ENCODE measurements around the gene MYLK. TPM values are rescaled to one million over a fixed set of nuclear protein-coding genes. Genes with fewer than 3 reads are reported as not detected.
"Not testable (repeated sequence)": the region's sequence is repeated elsewhere in the genome, so short reads cannot be mapped to it uniquely, and the experiment has no call there.

The MYLK gene
- total RNA-seq, 4 donors from 2014 or later: 32.0 to 81.2 (median 61.5) TPM

DNA sequence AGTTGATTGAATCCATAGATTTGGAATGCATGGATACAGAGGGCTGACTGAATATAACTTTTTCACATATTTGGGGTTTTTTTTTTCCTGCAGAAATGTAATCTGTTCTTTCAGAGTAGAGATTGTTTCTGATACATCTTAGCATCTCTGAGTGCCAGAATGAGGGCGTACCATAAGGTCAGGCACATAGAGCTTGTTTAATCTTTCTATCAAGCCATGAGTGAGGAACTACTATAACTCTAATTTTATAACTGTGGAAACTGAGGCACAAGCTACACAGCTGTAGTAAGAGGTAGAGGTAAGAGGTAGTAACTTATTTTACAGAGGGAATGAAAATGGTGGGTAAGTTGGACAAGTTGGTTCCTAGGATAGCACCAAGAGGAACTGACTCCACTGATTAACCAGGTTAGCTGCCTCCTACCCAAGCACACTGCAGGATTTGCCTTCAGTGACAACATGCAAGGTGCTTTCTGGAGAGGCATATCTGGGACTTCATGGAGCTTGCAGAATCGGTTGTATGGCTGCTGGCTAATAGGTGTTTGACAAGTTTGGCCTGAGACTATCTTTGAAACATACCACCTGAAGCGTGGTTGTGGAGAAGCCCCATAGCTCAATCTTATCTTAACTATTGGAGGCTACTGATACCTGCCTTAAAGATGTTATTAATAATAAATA, 275.7 kb downstream of the MYLK start:
- DNase-seq (ENCODE audit: low spot score in 2 of 2): no peak
- H3K36me3 ChIP-seq: peaks cover 0 to 14% (median 5%) of the 10 kb centered on the region in 3 donors
- no peaks in the 10 kb centered on the region for H3K4me1 ChIP-seq
- 91 to 96% methylated on average over 3 of the region's 3 CpGs for WGBS, 2 donors
- no peaks in the 10 kb centered on the region for H3K27me3 ChIP-seq
- H3K4me3 ChIP-seq: no peak overlapping the region
- no peak for TF ChIP-seq POLR2A (IDR thresholded peaks at IDR 0.05)
- TF ChIP-seq EP300 (IDR thresholded peaks at IDR 0.05): no peak
- TF ChIP-seq, protein P1, sequence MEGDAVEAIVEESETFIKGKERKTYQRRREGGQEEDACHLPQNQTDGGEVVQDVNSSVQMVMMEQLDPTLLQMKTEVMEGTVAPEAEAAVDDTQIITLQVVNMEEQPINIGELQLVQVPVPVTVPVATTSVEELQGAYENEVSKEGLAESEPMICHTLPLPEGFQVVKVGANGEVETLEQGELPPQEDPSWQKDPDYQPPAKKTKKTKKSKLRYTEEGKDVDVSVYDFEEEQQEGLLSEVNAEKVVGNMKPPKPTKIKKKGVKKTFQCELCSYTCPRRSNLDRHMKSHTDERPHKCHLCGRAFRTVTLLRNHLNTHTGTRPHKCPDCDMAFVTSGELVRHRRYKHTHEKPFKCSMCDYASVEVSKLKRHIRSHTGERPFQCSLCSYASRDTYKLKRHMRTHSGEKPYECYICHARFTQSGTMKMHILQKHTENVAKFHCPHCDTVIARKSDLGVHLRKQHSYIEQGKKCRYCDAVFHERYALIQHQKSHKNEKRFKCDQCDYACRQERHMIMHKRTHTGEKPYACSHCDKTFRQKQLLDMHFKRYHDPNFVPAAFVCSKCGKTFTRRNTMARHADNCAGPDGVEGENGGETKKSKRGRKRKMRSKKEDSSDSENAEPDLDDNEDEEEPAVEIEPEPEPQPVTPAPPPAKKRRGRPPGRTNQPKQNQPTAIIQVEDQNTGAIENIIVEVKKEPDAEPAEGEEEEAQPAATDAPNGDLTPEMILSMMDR (IDR thresholded peaks at IDR 0.05): no peak
- no peaks in the 10 kb centered on the region for H3K9me3 ChIP-seq
- no peak overlapping the region for H3K27ac ChIP-seq

- no peak for DNase-seq (ENCODE audit: low spot score in 2 of 2)
- Histone ChIP-seq H3K36me3 (peaks cover 0 to 5% (median 0%) of the 10 kb centered on the region in 3 donors), H3K4me3 (no peak overlapping the region), H3K9me3 (no peaks in the 10 kb centered on the region), H3K4me1 (no peaks in the 10 kb centered on the region), H3K27me3 (no peaks in the 10 kb centered on the region), H3K27ac (no peak overlapping the region)
- TF ChIP-seq, protein P1 (IDR thresholded peaks at IDR 0.05): no peak
- TF ChIP-seq POLR2A (IDR thresholded peaks at IDR 0.05) (no peak), EP300 (IDR thresholded peaks at IDR 0.05) (no peak)
These were observed 277.6 kb downstream of the MYLK start for GRCh38 chr3:123606527-123606926.

GRCh38 chr3:123605789-123606234, 278.3 kb downstream of the MYLK start:
- H3K4me3 ChIP-seq: no peak overlapping the region
- no peak overlapping the region for H3K27ac ChIP-seq
- H3K4me1 ChIP-seq: no peaks in the 10 kb centered on the region
- no peak for TF ChIP-seq POLR2A (IDR thresholded peaks at IDR 0.05)
- TF ChIP-seq EP300 (IDR thresholded peaks at IDR 0.05): no peak
- TF ChIP-seq, protein P1 (IDR thresholded peaks at IDR 0.05): no peak
- WGBS, 2 donors: 87 to 93% methylated on average over 5 of the region's 5 CpGs
- H3K36me3 ChIP-seq: no peaks in the 10 kb centered on the region
- no peak for DNase-seq (ENCODE audit: low spot score in 2 of 2)
- H3K9me3 ChIP-seq: no peaks in the 10 kb centered on the region
- H3K27me3 ChIP-seq: no peaks in the 10 kb centered on the region

- WGBS, 2 donors: 62 to 82% methylated on average over 2 of the region's 2 CpGs
- H3K4me3 ChIP-seq, H3K9me3 ChIP-seq: not testable (repeated sequence)
These were observed 281.0 kb downstream of the MYLK start for GRCh38 chr3:123603153-123603552.

GRCh38 chr3:123602325-123602724, 281.8 kb downstream of the MYLK start:
- DNase-seq (ENCODE audit: low spot score in 2 of 2): no peak
- TF ChIP-seq, protein P1 (IDR thresholded peaks at IDR 0.05): no peak
- TF ChIP-seq POLR2A (IDR thresholded peaks at IDR 0.05) (no peak), EP300 (IDR thresholded peaks at IDR 0.05) (no peak)
- Histone ChIP-seq H3K36me3 (peaks cover 0 to 9% (median 0%) of the 10 kb centered on the region in 3 donors), H3K4me3 (no peak overlapping the region), H3K27me3 (no peaks in the 10 kb centered on the region), H3K27ac (no peak overlapping the region), H3K9me3 (no peaks in the 10 kb centered on the region), H3K4me1 (no peaks in the 10 kb centered on the region)
- WGBS, 2 donors: 100% methylated on average over 1 of the region's 1 CpG

More at GRCh38 chr3:123603153-123603552, 281.0 kb downstream of the MYLK start:
- not testable (repeated sequence) for H3K27ac ChIP-seq; H3K4me1 ChIP-seq; DNase-seq (ENCODE audit: low spot score in 2 of 2); H3K36me3 ChIP-seq; H3K27me3 ChIP-seq

DNA sequence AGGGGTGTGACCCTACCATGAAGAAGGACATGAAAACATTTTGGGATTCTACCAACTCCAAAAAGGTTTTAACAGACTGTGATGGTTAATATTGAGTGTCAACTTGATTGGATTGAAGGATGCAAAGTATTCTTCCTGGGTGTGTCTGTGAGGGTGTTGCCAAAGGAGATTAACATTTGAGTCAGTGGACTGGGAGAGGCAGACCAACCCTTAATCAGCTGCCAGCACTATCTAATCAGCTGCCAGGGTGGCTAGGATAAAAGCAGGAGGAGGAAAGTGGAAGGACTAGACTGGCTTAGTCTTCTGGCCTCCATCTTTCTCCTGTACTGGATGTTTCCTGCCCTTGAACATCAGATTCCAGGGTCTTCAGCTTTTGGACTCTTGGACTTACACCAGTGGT, 283.3 kb downstream of the MYLK start:
- H3K4me3 ChIP-seq; H3K27me3 ChIP-seq; H3K27ac ChIP-seq; H3K36me3 ChIP-seq; H3K4me1 ChIP-seq; DNase-seq (ENCODE audit: low spot score in 2 of 2); H3K9me3 ChIP-seq: not testable (repeated sequence)

Measured in tibial nerve (tissue), 4 donors.